Astrocyte of the cerebellum (primary cell): Measurements from ENCODE around the gene KANSL1.

Experiments used
- DNase-seq: peaks from one replicate; pipeline ENCODE4 v3.0.0-alpha.2; 2011; ENCODE audit warnings: low read depth
- H3K4me3 ChIP-seq: 2 replicates; pipeline ENCODE4 v1.5.1; 2011; ENCODE audit warnings: mild to moderate bottlenecking, low read depth, low read length, moderate library complexity
- in situ Hi-C: cut with HindIII; loops from 2 replicates; pipeline ENCODE4 v1.10.0; 2017; ENCODE audit warnings: low sequenced_read_pairs
- TF ChIP-seq, protein P1 (sequence below): IDR thresholded peaks from 2 replicates; pipeline ENCODE4 v1.5.1; 2012; ENCODE audit warnings: low read length, low read depth, moderate library complexity, mild to moderate bottlenecking; ENCODE audit errors: missing control alignments

Gene KANSL1

DNA sequence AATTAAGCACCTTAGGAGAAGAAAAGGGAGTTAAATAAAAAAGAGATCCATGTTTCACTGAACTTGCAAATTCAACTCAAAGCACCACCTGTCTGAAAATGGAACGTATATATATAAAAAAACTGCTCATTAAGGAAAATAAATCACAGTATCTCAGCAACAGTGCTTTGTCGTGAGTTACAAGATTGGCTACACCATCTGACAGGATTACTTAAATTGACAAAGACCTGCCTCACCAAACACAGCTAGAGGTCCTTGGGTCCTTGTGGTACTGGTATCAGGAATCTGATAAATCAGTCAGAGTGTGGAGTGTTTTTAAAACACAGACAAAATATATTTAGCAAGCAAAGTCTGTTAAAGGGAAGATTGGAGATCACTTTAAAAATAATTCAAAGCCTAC, 63.9 kb downstream of the KANSL1 start:
- H3K4me3 ChIP-seq, result no peak overlapping the region
- in situ Hi-C loops, result no loop called here
- TF ChIP-seq, protein P1, sequence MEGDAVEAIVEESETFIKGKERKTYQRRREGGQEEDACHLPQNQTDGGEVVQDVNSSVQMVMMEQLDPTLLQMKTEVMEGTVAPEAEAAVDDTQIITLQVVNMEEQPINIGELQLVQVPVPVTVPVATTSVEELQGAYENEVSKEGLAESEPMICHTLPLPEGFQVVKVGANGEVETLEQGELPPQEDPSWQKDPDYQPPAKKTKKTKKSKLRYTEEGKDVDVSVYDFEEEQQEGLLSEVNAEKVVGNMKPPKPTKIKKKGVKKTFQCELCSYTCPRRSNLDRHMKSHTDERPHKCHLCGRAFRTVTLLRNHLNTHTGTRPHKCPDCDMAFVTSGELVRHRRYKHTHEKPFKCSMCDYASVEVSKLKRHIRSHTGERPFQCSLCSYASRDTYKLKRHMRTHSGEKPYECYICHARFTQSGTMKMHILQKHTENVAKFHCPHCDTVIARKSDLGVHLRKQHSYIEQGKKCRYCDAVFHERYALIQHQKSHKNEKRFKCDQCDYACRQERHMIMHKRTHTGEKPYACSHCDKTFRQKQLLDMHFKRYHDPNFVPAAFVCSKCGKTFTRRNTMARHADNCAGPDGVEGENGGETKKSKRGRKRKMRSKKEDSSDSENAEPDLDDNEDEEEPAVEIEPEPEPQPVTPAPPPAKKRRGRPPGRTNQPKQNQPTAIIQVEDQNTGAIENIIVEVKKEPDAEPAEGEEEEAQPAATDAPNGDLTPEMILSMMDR, result no peak
- no peak for DNase-seq

DNA sequence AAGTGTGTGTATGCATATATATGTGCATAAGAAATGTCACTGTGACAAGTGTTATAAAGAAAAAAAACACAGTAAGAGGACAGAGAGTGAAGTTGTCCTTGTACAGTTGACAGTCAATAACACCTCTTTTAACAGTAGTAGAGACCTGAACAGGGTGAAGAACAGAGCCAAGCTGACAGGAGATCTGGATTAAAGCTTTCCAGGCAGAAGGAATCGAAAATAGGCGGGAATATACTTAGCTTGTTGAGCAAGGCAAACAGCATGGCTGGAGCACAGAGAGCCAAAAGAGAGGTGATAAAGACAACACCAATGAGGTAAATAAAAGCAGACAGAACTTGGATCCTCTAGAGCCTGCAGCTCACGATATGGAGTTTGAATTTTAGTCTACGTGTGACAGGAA, 64.8 kb downstream of the KANSL1 start:
- no peak overlapping the region for H3K4me3 ChIP-seq
- in situ Hi-C loops, result no loop called here
- TF ChIP-seq, protein P1, result no peak
- DNase-seq, result no peak

DNA sequence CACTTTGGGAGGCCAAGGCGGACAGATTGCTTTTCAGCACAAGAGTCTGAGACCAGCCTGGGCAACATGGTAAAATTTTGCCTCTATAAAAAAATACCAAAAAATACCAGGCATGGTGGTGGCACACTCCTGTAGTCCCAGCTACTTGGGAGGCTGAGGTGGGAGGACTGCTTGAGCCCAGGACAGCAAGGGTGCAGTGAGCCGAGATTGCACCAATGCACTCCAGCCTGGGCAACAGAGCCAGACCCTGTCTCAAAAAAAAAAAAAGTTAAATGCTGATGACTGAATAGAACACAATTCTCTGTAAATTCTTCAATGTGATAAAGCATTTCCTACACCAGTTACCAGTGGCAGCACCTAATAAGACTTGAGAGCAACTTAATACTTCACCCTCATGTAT, 65.7 kb downstream of the KANSL1 start:
- DNase-seq, result no peak
- no peak overlapping the region for H3K4me3 ChIP-seq
- TF ChIP-seq, protein P1, result no peak
- in situ Hi-C loops, result no loop called here

DNA sequence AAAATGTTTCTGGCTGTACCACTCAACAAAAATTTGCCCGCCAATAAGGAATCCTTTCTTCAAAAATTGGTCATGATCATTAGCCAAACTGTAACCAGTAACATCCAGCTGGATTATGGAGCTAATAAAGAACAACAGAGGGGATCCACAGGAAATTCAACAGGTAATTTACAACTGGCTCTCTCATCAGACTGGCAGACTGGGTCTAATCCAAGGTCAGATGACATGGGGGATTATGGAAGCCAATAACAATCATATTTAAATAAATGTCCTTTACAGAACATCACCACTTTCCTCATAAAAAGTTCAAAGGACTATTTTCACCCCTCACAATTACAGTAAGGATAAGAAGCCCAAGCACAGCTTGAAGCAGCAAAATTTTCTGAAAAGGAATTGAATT, 66.4 kb downstream of the KANSL1 start:
- TF ChIP-seq, protein P1, result no peak
- no peak overlapping the region for H3K4me3 ChIP-seq
- DNase-seq, result no peak
- in situ Hi-C loops, result no loop called here

DNA sequence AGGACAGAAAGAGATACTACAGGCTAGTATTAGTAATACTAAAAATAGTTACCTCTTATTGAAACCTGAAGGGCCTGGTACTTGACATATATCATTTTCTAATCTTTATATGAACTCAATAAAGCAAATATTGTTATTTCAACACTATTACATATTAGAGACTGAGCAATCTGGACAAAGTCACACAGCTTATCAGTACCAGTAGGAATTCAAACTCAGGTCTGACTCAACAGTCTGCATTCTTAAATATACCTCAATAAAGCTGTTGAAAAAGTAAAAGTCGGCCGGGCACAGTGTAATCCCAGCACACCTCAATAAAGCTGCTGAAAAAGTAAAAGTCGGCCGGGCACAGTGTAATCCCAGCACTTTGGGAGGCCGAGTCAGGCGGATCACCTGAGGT, 67.4 kb downstream of the KANSL1 start:
- in situ Hi-C loops, result no loop called here
- TF ChIP-seq, protein P1, result no peak
- H3K4me3 ChIP-seq, result no peak overlapping the region
- DNase-seq, result no peak

DNA sequence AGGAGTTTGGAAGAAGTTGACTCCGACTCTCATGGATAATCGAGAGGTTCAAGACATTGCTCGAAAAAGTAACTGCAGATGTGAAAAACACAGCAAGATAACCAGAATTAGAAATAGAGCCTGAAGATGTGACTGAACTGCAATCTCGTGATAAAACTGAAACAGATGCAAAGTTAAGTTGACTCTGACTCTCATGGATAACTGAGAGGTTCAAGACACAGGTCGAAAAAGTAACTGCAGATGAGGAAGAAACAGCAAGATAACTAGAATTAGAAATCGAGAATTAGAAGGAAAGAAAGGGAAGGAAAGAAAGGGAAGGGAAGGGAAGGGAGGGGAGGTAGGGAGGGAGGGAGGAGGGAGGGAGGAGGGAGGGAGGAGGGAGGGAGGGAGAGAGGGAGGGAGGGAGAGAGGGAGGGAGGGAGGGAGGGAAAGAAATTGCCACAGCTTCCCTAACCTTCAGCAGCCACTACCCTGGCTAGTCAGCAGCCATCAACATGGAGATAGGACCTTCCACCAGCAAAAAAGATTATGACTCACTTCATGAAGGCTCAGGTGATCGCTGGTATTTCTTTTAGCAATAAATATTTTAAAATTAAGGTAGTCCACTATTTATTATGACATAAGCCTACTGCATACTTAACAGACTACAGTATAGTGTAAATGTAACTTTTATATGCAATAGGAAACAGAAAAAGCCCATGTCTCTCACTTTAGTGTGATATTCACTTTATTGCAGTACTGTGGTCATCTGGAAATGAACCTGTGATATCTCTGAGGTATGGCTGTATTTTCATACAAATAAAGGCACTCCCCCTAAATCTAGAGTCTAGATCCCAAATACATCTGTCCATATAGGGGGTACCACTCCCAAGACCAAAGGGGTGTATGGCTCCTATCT, 68.3 kb downstream of the KANSL1 start:
- H3K4me3 ChIP-seq, result no peak overlapping the region
- no peak for DNase-seq
- in situ Hi-C loops, result no loop called here
- TF ChIP-seq, protein P1, result no peak
